HG02870 (cell line): ENCODE measurements around the gene TIAM2.
"Not testable (repeated sequence)": the region's sequence is repeated elsewhere in the genome, so short reads cannot be mapped to it uniquely, and the experiment has no call there.

Source experiments
- ATAC-seq: cut with Tn5 transposase; IDR thresholded peaks from one replicate; pipeline ENCODE4 v1.9.1; 2021; ENCODE audit warnings: mild to moderate bottlenecking, moderate library complexity; ENCODE audit not compliant: unreplicated experiment

Gene TIAM2

DNA sequence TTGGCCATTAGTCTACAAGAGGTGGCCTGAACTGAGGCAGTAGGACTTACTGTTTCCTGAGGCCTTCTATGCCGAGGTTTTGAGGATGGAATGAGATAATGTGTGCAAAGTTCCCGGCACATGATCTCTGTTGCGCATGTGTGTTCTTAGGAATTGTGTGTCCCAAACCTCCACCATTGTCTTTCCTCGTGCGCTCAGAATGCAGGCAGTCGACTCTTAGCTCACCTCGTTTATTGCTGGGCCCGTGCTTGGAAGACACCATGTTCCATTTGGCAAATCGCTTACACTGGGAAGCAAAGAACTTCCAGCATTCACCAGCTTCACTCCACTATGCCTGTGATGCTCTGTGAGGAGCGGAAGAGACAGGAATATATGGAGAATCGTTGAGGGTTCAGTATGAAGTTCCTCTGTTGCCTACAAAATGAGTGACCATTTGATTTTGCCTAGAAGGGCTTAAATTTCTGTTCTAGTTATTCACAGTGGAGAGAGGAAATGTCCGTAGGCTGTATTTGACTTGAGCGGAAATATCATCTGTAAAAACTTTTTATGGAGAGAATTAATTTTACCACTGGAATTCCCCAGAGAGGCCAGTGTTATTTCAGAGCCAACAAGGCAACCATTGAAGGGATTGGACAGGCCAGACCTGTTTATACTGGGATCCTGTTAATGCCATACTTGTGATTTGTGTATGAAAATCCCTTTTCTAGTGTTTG, 193.0 kb downstream of the TIAM2 start:
- no peak for ATAC-seq

GRCh38 chr6:155188707-155189496, 193.8 kb downstream of the TIAM2 start:
- ATAC-seq = no peak

- ATAC-seq = no peak
Observed at GRCh38 chr6:155190677-155191076, 195.6 kb downstream of the TIAM2 start.

- no peak for ATAC-seq
Observed at GRCh38 chr6:155193526-155193925, 198.4 kb downstream of the TIAM2 start.

DNA sequence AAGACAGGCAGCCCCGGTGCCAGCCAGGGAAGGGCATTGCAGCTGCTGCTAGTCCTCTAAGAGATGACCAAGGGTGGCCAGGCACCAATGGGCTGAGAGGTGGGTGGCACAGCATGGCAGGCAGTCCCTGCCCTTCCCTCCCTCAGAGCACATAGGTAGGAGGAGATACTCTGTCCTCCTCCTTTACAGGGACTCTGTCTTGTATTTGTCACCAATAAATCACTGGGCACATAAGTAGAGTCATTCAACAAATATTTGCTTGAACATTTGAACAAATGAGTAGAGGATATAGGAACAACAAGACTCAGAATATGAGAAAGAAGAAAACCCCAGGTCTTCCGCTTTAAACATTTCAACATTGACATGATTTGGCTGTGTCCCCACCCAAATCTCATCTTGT, 199.3 kb downstream of the TIAM2 start:
- no peak for ATAC-seq

DNA sequence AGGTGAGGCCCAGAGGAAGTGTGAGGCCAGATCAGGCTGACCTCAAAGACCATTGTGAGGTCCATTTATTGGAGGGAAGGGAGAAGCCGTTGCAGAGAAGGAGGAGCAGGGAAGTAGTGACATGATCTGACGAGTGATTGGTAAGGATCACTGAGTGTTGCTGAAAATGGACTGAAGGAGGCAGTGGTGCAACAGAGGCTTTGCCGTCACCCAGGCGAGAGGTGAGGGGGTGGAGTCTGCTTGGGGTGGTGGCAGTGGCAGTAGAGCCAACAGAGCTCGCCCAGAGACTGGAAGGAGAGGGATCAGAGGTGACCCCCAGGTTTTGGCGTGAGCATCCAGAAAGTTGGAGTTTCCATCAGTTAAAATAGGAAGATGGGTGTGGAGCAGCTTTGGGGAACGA, 200.8 kb downstream of the TIAM2 start:
- ATAC-seq = no peak

- ATAC-seq = no peak
Observed at GRCh38 chr6:155196911-155197310, 201.8 kb downstream of the TIAM2 start.

DNA sequence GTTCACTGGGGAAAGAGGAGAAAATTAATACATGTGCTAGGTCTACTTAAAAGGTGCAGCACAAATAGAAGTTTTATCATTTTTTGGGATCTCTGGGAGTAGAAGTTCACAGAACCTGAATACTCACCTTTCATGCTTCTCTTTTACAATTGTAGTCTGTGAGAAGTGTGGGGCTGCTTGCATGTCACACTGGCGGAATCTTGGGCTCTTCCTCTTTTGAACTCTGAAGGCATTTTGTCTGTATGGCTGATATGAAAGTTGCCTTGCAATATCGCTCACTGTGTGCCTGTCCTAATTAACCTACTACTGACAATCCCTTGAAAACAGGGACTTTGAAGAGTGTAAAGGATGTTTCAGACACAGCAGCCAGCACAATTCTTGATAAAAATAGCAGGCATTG, 202.8 kb downstream of the TIAM2 start:
- no peak for ATAC-seq

DNA sequence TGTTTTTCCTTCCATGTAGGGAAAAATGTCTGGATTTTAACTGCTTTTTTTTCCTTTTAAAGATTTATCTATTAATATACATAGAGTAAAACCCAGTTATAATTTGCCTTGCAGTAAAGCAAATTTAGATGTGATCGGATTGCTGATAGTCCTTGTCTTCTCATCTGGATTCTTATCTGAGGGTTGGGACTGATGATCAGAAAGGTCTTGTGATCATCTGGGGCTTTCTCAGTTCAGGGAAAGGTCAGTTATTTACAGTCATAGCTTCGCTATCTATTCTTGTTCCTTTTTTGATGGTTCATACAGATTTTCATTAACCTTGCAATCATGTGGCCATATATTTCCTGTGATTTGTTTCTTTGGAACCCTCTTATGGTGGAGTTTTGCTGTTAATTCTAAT, 204.9 kb downstream of the TIAM2 start:
- peak; percentile 79 for ATAC-seq

DNA sequence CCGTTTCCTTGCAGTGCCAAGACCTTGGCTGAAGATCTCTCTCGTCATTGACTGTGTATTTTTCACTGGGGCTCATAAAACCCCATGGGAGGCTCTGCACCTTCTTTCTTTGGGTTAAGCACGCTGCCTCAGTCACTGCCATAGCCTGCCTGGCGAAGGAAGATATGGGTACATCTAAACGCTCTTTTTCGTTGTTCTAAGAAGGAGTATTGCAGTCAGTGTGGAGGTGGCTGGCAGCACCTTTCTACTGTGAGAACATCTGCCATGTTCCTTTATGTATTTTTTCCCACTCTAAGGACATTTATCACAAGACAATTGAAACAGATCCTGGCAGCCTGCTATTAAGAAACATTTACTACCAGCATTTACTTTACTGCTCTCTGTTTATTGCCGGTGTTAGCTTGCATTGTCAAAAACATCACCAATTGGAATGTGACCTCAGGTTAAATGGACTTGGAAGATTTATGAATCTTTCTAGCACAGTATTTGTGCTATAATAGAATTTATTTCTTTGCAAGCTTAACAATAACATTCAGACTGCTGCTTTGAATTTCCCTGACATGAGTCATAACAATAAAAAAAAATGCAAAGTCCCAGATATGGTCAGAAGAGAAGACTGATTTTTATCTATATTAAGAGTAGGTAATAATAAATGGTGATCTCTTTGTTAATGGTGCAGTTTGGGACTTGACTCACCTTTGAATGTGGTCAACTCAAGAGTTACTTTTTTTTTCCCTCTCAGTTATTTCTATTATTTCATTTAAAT, 206.5 kb downstream of the TIAM2 start:
- peak; percentile 65 for ATAC-seq

- ATAC-seq = no peak
Observed at GRCh38 chr6:155207223-155207622, 212.1 kb downstream of the TIAM2 start.

DNA sequence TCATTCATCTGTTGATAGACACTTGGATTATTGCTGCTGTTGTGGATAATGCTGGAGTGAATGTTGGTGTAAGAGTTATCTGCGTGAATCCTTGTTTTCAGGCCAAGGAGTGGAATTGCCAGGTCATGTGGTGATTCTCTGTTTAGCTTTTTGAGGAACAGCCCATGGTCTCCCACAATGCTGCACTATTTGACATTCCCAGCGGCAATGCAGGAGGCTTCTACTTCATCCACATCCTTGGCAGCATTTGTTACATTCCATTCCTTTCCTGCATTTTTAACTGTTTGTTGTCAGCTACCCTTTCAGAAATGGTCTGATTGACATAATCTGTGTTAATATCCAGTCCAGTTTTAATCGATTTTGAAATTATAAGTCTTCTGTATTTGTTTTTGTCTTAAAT, 217.0 kb downstream of the TIAM2 start:
- no peak for ATAC-seq

DNA sequence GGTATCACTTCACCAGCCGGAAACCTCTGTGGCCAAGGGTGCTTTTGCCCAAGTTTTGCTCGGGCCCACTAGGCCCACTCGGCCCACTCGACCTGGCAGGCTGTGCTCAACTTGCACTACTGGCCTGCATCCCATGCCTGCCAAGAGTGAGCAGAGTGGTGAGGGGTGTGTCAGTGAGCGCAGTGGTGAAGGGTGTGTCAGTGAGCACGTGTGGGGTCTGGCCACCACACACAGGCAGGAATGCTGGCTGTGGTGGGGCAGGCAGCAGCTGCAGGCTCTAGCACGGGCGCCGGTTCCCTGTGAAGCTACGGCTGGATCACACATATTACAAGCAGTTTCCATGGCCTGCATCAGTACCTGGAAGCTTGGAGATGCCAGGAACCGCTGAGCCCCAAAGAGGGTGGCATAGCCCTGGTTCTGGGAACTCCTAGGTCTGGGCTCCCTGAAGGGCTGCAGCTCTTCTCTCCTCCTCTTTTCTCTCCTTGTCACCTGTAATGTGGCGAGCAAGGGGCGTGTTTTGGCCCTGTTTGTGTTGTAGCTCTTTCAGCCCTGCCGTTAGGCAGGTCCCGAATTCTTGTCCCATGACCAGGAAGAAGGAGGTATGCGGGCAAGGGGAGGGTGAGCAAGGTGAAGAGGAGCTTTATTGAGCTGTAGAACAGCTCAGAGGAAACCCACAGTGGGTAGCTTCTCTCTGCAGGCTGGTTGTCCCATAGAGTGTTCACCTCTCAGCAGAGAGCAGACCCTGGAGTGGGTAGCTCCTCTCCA, 217.7 kb downstream of the TIAM2 start:
- no peak for ATAC-seq

DNA sequence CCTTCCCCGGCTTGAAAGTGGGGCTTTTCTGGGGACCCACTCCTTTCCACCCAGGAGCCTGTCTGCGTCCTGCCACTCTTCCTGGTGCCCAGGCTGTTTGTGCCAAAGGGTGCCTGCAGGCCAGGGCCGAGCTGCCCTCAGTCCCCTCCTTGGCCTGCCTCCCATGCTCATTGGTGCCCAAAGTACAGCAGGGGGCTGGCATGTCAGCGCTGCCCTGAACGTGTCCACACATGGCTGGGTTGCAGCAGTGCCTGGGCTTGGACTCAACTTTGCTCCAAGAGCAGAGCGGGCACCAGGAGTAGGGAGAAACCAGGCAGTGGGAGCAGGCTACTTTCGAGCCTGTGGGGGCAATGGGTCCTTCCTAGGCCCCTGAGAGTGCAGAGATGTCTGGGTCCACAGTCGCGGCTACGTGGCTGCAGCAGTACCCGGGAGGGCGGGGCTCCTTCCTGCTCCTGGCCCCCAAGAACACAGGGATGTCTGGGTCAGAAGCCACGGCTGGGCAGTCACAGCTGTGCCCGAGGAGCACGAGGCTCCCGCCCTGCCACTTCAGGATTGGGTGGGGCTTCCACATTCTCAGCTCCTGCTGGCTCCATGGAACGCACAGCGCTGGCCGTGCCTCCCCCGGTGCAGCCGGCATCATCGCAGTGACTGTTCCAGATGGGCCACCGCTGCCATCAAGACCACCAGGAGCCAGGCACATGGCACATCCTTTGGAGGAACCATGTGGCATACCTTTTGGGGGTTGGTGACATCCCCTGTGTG, 218.7 kb downstream of the TIAM2 start:
- no peak for ATAC-seq

GRCh38 chr6:155215906-155216305, 220.8 kb downstream of the TIAM2 start:
- no peak for ATAC-seq

- no peak for ATAC-seq
Observed at GRCh38 chr6:155216312-155217046, 221.4 kb downstream of the TIAM2 start.

GRCh38 chr6:155218711-155219110, 223.6 kb downstream of the TIAM2 start:
- not testable (repeated sequence) for ATAC-seq

- ATAC-seq = no peak
Observed at GRCh38 chr6:155219299-155219698, 224.2 kb downstream of the TIAM2 start.

DNA sequence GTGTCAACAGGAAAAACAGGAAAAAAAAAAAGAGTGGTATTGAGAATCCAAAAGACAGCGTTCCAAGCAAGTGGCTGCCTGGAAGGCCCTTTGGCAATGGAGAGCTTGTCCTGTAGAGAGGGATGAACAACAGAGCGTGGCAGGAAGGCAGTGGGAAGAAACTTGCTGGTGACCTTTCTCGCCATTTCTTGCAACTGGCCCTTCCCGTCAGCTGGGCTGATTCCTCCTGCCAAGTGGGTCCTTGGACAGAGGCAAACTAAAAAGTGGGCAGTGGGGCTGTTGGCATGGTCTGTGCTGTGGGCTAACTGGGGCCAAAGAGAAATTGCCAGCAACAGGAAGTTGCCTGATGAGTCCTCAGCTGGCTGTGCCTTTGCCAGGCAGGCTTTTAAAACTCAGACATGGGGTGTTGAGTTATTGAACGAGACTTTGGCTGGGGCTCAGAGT, 224.8 kb downstream of the TIAM2 start:
- ATAC-seq = no peak
